CD4-positive, alpha-beta T cell (primary cell): ENCODE data around the gene TMEM256. TPM values are rescaled to one million over a fixed set of nuclear protein-coding genes. Genes with fewer than 3 reads are reported as not detected.

ENCODE experiments used
- ATAC-seq: fragments of 200-7000 bp; cut with Tn5 transposase; one replicate; pipeline ENCODE4 v1.10.0; 2022; ENCODE audit warnings: mild to moderate bottlenecking; ENCODE audit not compliant: poor library complexity
- CTCF ChIA-PET: fragments of 350-600 bp; sonication (Branson Sonifier 250); formaldehyde crosslinking; loops from one replicate; lab custom pipeline; 2021; ENCODE audit warnings: antibody characterized with exemption, inconsistent platforms; lab: Charles Lee
- POLR2A ChIA-PET: fragments of 350-600 bp; sonication (Branson Sonifier 250); formaldehyde crosslinking; loops from one replicate; lab custom pipeline; 2021; ENCODE audit warnings: antibody characterized with exemption, inconsistent platforms; lab: Charles Lee
- DNase-seq, 14 experiments: peaks; one replicate each; pipeline ENCODE4 v3.0.0-alpha.2; 2013 to 2020; ENCODE audit warnings: mixed read lengths in 2 of 14
- H3K27ac ChIP-seq, 2 donors: one replicate each; pipeline versions ENCODE4 v1.5.1 to v1.7.0; 2013; ENCODE audit warnings: low read length in 2 of 2, low read depth in 1 of 2, mild to moderate bottlenecking in 1 of 2
- H3K27me3 ChIP-seq, 2 experiments: 1 replicate in 1 of 2; 2 replicates in 1 of 2; pipeline versions ENCODE4 v1.6.1 to v1.7.0; 2013; ENCODE audit warnings: low read length in 2 of 2, control low read depth in 1 of 2, mild to moderate bottlenecking in 1 of 2, moderate library complexity in 1 of 2; ENCODE audit not compliant: insufficient read depth in 2 of 2, control insufficient read depth in 1 of 2
- H3K36me3 ChIP-seq: one replicate; pipeline ENCODE4 v1.6.1; 2013; ENCODE audit warnings: low read length, control low read depth; ENCODE audit not compliant: insufficient read depth
- H3K4me1 ChIP-seq: one replicate; pipeline ENCODE4 v1.6.1; 2013; ENCODE audit warnings: low read length, control low read depth; ENCODE audit not compliant: insufficient read depth
- H3K4me3 ChIP-seq: one replicate; pipeline ENCODE4 v1.5.1; 2013; ENCODE audit warnings: mild to moderate bottlenecking, low read length, moderate library complexity
- H3K9me3 ChIP-seq, 2 experiments: 1 replicate in 1 of 2; 2 replicates in 1 of 2; pipeline versions ENCODE4 v1.6.1 to v1.7.0; 2013; ENCODE audit warnings: low read length in 2 of 2, mild to moderate bottlenecking in 2 of 2, control low read depth in 1 of 2, moderate library complexity in 1 of 2; ENCODE audit not compliant: control insufficient read depth in 1 of 2, insufficient read depth in 1 of 2
- H3K27ac Mint-ChIP-seq: one replicate; pipeline ENCODE4 v1.8.0; 2020; ENCODE audit warnings: mixed read lengths
- H3K27me3 Mint-ChIP-seq: one replicate; pipeline ENCODE4 v1.8.0; 2021; ENCODE audit warnings: mixed read lengths
- H3K36me3 Mint-ChIP-seq: one replicate; pipeline ENCODE4 v1.8.0; 2021; ENCODE audit warnings: low read depth, mixed read lengths
- H3K4me1 Mint-ChIP-seq: one replicate; pipeline ENCODE4 v1.8.0; 2021; ENCODE audit warnings: low read depth, mixed read lengths
- H3K4me3 Mint-ChIP-seq: one replicate; pipeline ENCODE4 v1.8.0; 2020; ENCODE audit warnings: mild to moderate bottlenecking, mixed read lengths
- H3K9me3 Mint-ChIP-seq: one replicate; pipeline ENCODE4 v1.8.0; 2020; ENCODE audit warnings: mixed read lengths
- CTCF ChIP-seq: fragments of 200-600 bp; IDR thresholded peaks from one replicate; pipeline ENCODE4 v1.8.0; 2022; ENCODE audit warnings: antibody characterized with exemption, mild to moderate bottlenecking
- intact Hi-C, 2 experiments: fragments of 100-400 bp; cut with DNase I in 1 of 2; cut with micrococcal nuclease in 1 of 2; formaldehyde crosslinking; loops; one replicate each; pipeline versions ENCODE4 v1.15.1 to v1.9.0; 2023 to 2025; cut with DNase I, micrococcal nuclease
- total RNA-seq, 174 experiments: library from RNA in 2 of 174; stranded (reverse) in 2 of 174; gene quantifications; one replicate each; pipeline ENCODE4 v1.2.3 and lab custom pipeline; 2021 to 2026

The TMEM256 gene
- total RNA-seq, 2 experiments from 2014 or later: 29.0 to 29.4 TPM

- Mint-ChIP-seq H3K9me3 (no peaks in the 10 kb centered on the region), H3K27ac (peak overlapping the region; percentile 39), H3K36me3 (peaks cover 73% of the 10 kb centered on the region), H3K27me3 (no peaks in the 10 kb centered on the region), H3K4me3 (no peak overlapping the region), H3K4me1 (peaks cover 31% of the 10 kb centered on the region)
- Histone ChIP-seq H3K27me3 (no peaks in the 10 kb centered on the region), H3K36me3 (peaks cover 55% of the 10 kb centered on the region), H3K4me3 (no peak overlapping the region), H3K4me1 (peaks cover 48% of the 10 kb centered on the region), H3K9me3 (no peaks in the 10 kb centered on the region), H3K27ac (no peak overlapping the region)
- ChIA-PET POLR2A (no interaction called here), CTCF (no interaction called here)
- peak in 1 of 14 experiments; percentile 9 for DNase-seq
- intact Hi-C loops: loop anchor here (5.0 to 10.0 kb wide), 2 partner anchors 42 to 45 kb away; partner anchors contain the start of genes FGF11 (in 1 of the 2) and TMEM102 (in 1 of the 2)
- no peak for TF ChIP-seq CTCF
- no peak for ATAC-seq
Observed at GRCh38 chr17:7389924-7390910, 13.7 kb downstream of the TMEM256 start.

- H3K27ac ChIP-seq: no peak overlapping the region
- peaks cover 52% of the 10 kb centered on the region for H3K4me1 ChIP-seq
- Mint-ChIP-seq H3K36me3 (peaks cover 74% of the 10 kb centered on the region), H3K27me3 (no peaks in the 10 kb centered on the region), H3K9me3 (no peaks in the 10 kb centered on the region), H3K4me3 (no peak overlapping the region), H3K27ac (no peak overlapping the region), H3K4me1 (peaks cover 29% of the 10 kb centered on the region)
- no peaks in the 10 kb centered on the region for H3K27me3 ChIP-seq
- ChIA-PET POLR2A (interaction anchor here (1.3 kb wide), 1 partner anchor 15 kb away, joined by 3 read pairs; the partner anchor contains the start of gene TMEM256), CTCF (no interaction called here)
- intact Hi-C loops: loop anchor here in 1 of 2 experiments (10.0 kb wide), 1 partner anchor 46 kb away; the partner anchor contains the start of genes FGF11 and TMEM102
- no peaks in the 10 kb centered on the region for H3K9me3 ChIP-seq
- peaks cover 55% of the 10 kb centered on the region for H3K36me3 ChIP-seq
- DNase-seq (peak in 1 of 14 experiments; percentile 12), ATAC-seq (no peak)
- no peak overlapping the region for H3K4me3 ChIP-seq
- TF ChIP-seq CTCF: no peak
Observed at GRCh38 chr17:7388856-7389255, 15.0 kb downstream of the TMEM256 start.

DNA sequence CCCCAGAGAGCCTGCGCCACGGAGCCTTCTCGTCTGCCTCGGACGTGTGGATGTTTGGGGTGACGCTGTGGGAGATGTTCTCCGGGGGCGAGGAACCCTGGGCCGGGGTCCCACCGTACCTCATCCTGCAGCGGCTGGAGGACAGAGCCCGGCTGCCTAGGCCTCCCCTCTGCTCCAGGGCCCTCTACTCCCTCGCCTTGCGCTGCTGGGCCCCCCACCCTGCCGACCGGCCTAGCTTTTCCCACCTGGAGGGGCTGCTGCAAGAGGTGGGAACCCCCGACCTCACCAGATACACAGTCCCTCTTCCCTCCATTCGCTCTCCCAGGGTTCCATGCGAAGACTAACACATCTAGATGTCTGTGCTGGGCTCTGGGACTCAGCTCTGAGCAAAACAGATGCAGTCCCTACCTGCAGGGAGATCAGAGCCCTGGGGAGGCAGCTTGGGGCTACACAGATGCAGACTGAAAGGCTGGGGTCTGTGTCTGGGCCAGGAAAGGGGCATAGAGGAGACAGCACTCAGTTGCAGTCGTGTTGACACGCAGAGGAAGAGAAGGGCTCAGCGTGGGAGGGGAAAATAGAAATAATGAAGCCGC is 19.3 kb downstream of the TMEM256 start:
- Histone ChIP-seq H3K4me1 (peaks cover 28% of the 10 kb centered on the region), H3K9me3 (no peaks in the 10 kb centered on the region), H3K27ac (peak overlapping the region; percentile 74 to 77), H3K36me3 (peaks cover 24% of the 10 kb centered on the region), H3K4me3 (peak overlapping the region; percentile 64), H3K27me3 (peaks cover 21 to 22% of the 10 kb centered on the region in 2 experiments)
- Mint-ChIP-seq H3K27me3 (peaks cover 34% of the 10 kb centered on the region), H3K36me3 (peaks cover 36% of the 10 kb centered on the region), H3K4me1 (peaks cover 10% of the 10 kb centered on the region), H3K27ac (peak overlapping the region; percentile 91), H3K4me3 (peak overlapping the region; percentile 87), H3K9me3 (no peaks in the 10 kb centered on the region)
- ChIA-PET CTCF (interaction anchor here (1.0 to 1.8 kb wide), 6 partner anchors 9 to 52 kb away, joined by 4 to 9 read pairs (median 7); partner anchors contain the start of genes PLSCR3 and TMEM256), POLR2A (interaction anchor here (0.5 to 3.9 kb wide), 25 partner anchors 9 to 772 kb away, joined by 3 to 37 read pairs (median 4); partner anchors contain the start of genes ACAP1, NEURL4, NLGN2 and PLSCR3)
- no peak for ATAC-seq
- peak in 2 of 14 experiments; percentile 8 to 36 for DNase-seq
- intact Hi-C loops: loop anchor here (1.0 to 10.0 kb wide), 2 partner anchors 10 to 50 kb away; partner anchors contain the start of genes FGF11 (in 1 of the 2), PLSCR3 (in 1 of the 2) and TMEM102 (in 1 of the 2)
- no peak for TF ChIP-seq CTCF
